ENCODE data around the gene HMGB1. TPM values are rescaled to one million over a fixed set of nuclear protein-coding genes. Genes with fewer than 3 reads are reported as not detected.

HMGB1 gene
- 521 and 556 TPM in 2 replicates for polyA plus RNA-seq (2013)

- Histone ChIP-seq H3K14ac (ENCODE audit: low read length) (peak within 1 kb of the TSS; percentile 98), H4K91ac (ENCODE audit: low read depth, low read length) (peak within 1 kb of the TSS; percentile 94)
Observed at GRCh38 chr13:30465593-30466357, at the start of gene HMGB1. Gene HMGB1 (minus strand): TSS chr13:30465936. CDS start chr13:30463680, 2,256 bp downstream.

DNA sequence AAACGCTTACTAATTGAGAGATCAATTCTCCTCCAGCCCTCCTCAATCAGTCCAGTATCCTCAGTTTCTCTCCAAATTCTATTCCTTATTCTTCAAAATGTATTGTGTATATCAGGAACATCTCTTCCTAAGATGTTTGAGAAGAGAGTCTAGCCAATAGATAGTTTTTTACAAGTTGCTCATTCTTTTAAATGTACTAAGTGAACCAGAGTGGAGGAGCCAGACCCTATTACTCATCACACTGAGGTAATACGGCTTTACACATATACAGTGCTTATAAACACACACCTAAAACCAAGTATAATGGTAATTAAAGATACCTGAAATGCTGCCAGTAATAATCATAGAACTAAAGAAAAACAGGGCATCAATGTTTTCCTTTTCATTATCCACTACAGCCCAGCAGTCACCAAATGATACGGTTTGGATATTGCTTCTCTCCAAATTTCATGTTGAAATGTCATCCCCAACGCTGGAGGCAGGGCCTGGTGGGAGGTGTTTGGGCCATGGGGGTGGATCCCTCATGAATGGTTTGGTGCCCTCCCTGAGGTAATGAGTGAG, 45.2 kb upstream of the HMGB1 start:
- H2BK12ac ChIP-seq (ENCODE audit: low read length), result no peak overlapping the region
- no peaks in the 10 kb centered on the region for H3K36me3 ChIP-seq (ENCODE audit: control insufficient read depth in 1 of 2, insufficient read depth in 2 of 2, low read length in 2 of 2)
- H4K8ac ChIP-seq (ENCODE audit: low read depth, low read length), result no peak overlapping the region
- no peaks in the 10 kb centered on the region for H3K9me3 ChIP-seq (ENCODE audit: insufficient read depth, low read depth, low read length)
- H4K12ac ChIP-seq (ENCODE audit: low read depth, low read length), result no peak overlapping the region
- H3K79me1 ChIP-seq (ENCODE audit: low read length), result no peaks in the 10 kb centered on the region
- H3K9ac ChIP-seq (ENCODE audit: low read length), result no peak overlapping the region
- no peaks in the 10 kb centered on the region for H3K27me3 ChIP-seq (ENCODE audit: insufficient read depth, low read length)
- no peak overlapping the region for H3K27ac ChIP-seq (ENCODE audit: low read depth, low read length)
- no peak for DNase-seq
- no peak overlapping the region for H3K18ac ChIP-seq (ENCODE audit: low read length)
- H4K91ac ChIP-seq (ENCODE audit: low read depth, low read length), result no peak overlapping the region
- H3K4me2 ChIP-seq (ENCODE audit: low read length), result no peak overlapping the region
- H3K4me3 ChIP-seq (ENCODE audit: low read depth, low read length), result no peak overlapping the region
- H2BK120ac ChIP-seq (ENCODE audit: insufficient read depth, low read length, poor library complexity), result no peak overlapping the region
- no peaks in the 10 kb centered on the region for H3K79me2 ChIP-seq (ENCODE audit: control insufficient read depth, insufficient read depth, low read length, poor library complexity)
- no peak overlapping the region for H3K14ac ChIP-seq (ENCODE audit: low read length)
- H3K4ac ChIP-seq (ENCODE audit: low read depth, low read length), result no peak overlapping the region
- H2AK5ac ChIP-seq (ENCODE audit: low read length), result no peak overlapping the region
- H3K23ac ChIP-seq (ENCODE audit: low read length), result no peak overlapping the region
- H2AFZ ChIP-seq (ENCODE audit: insufficient read depth, low read length, poor library complexity), result no peak overlapping the region
- H3K4me1 ChIP-seq (ENCODE audit: control insufficient read depth in 1 of 2, insufficient read depth in 2 of 2, low read length in 2 of 2), result no peaks in the 10 kb centered on the region
- H2BK5ac ChIP-seq (ENCODE audit: low read depth, low read length, poor library complexity), result no peak overlapping the region
- WGBS (ENCODE audit: extremely low coverage, insufficient coverage, insufficient read length), result no CpG with 5 or more reads among the region's 4 CpGs

More at GRCh38 chr13:30465593-30466357, at the start of gene HMGB1:
- peak within 1 kb of the TSS; percentile 91 for H4K12ac ChIP-seq (ENCODE audit: low read depth, low read length)
- H2AK5ac ChIP-seq (ENCODE audit: low read length), result peak within 1 kb of the TSS; percentile 64
- no CpG with 5 or more reads among the region's 57 CpGs for WGBS (ENCODE audit: extremely low coverage, insufficient coverage, insufficient read length)
- DNase-seq, result peak; percentile 99 to 100
- no peak within 1 kb of the TSS for H3K23ac ChIP-seq (ENCODE audit: low read length)
- H3K4me1 ChIP-seq (ENCODE audit: control insufficient read depth in 1 of 2, insufficient read depth in 2 of 2, low read length in 2 of 2), result peaks cover 0 to 3% of the 10 kb centered on the region in 2 experiments
- peak within 1 kb of the TSS; percentile 93 for H3K4me2 ChIP-seq (ENCODE audit: low read length)
- H3K4ac ChIP-seq (ENCODE audit: low read depth, low read length), result peak within 1 kb of the TSS; percentile 90
- H2BK12ac ChIP-seq (ENCODE audit: low read length), result no peak within 1 kb of the TSS
- H3K9me3 ChIP-seq (ENCODE audit: insufficient read depth, low read depth, low read length), result no peaks in the 10 kb centered on the region
- peak within 1 kb of the TSS; percentile 88 for H4K8ac ChIP-seq (ENCODE audit: low read depth, low read length)
- H3K36me3 ChIP-seq (ENCODE audit: control insufficient read depth in 1 of 2, insufficient read depth in 2 of 2, low read length in 2 of 2), result peaks cover 0 to 5% of the 10 kb centered on the region in 2 experiments
- peak within 1 kb of the TSS; percentile 99 for H2BK5ac ChIP-seq (ENCODE audit: low read depth, low read length, poor library complexity)
- peak within 1 kb of the TSS; percentile 96 for H3K4me3 ChIP-seq (ENCODE audit: low read depth, low read length)
- H2BK120ac ChIP-seq (ENCODE audit: insufficient read depth, low read length, poor library complexity), result peak within 1 kb of the TSS; percentile 93
- no peaks in the 10 kb centered on the region for H3K27me3 ChIP-seq (ENCODE audit: insufficient read depth, low read length)
- H3K27ac ChIP-seq (ENCODE audit: low read depth, low read length), result peak within 1 kb of the TSS; percentile 99
- peaks cover 13% of the 10 kb centered on the region for H3K79me1 ChIP-seq (ENCODE audit: low read length)
- peaks cover 12% of the 10 kb centered on the region for H3K79me2 ChIP-seq (ENCODE audit: control insufficient read depth, insufficient read depth, low read length, poor library complexity)
- H3K18ac ChIP-seq (ENCODE audit: low read length), result peak within 1 kb of the TSS; percentile 91
- peak within 1 kb of the TSS; percentile 35 for H2AFZ ChIP-seq (ENCODE audit: insufficient read depth, low read length, poor library complexity)
- H3K9ac ChIP-seq (ENCODE audit: low read length), result peak within 1 kb of the TSS; percentile 100

DNA sequence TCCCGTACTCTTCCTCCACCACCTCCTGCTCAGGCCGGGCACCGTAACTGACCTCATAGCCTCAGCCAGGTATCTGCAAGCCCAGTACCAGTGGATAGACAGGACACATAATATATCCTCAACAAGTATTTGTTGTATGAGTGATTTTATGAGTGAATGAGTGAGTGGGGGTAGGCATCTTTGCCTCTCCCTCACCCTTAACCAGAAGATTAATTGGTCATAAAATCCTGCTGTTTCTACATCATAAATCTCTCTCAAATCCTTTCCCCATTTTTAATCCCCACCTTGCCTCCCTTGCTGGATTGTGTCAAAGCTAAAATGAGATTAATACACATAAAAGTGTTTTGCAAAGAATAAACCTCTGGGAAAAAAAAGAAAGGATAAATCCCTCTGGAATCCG, 44.4 kb upstream of the HMGB1 start:
- H3K9ac ChIP-seq (ENCODE audit: low read length), result no peak overlapping the region
- no CpG with 5 or more reads among the region's 4 CpGs for WGBS (ENCODE audit: extremely low coverage, insufficient coverage, insufficient read length)
- H3K14ac ChIP-seq (ENCODE audit: low read length), result no peak overlapping the region
- no peak overlapping the region for H3K23ac ChIP-seq (ENCODE audit: low read length)
- H3K4me2 ChIP-seq (ENCODE audit: low read length), result no peak overlapping the region
- H2BK5ac ChIP-seq (ENCODE audit: low read depth, low read length, poor library complexity), result no peak overlapping the region
- no peak overlapping the region for H3K4ac ChIP-seq (ENCODE audit: low read depth, low read length)
- no peak overlapping the region for H4K91ac ChIP-seq (ENCODE audit: low read depth, low read length)
- DNase-seq, result no peak
- no peak overlapping the region for H3K27ac ChIP-seq (ENCODE audit: low read depth, low read length)
- no peak overlapping the region for H3K18ac ChIP-seq (ENCODE audit: low read length)
- no peak overlapping the region for H4K12ac ChIP-seq (ENCODE audit: low read depth, low read length)
- no peak overlapping the region for H3K4me3 ChIP-seq (ENCODE audit: low read depth, low read length)
- no peak overlapping the region for H2BK120ac ChIP-seq (ENCODE audit: insufficient read depth, low read length, poor library complexity)
- H3K79me2 ChIP-seq (ENCODE audit: control insufficient read depth, insufficient read depth, low read length, poor library complexity), result no peaks in the 10 kb centered on the region
- no peaks in the 10 kb centered on the region for H3K27me3 ChIP-seq (ENCODE audit: insufficient read depth, low read length)
- no peaks in the 10 kb centered on the region for H3K4me1 ChIP-seq (ENCODE audit: control insufficient read depth in 1 of 2, insufficient read depth in 2 of 2, low read length in 2 of 2)
- no peak overlapping the region for H2BK12ac ChIP-seq (ENCODE audit: low read length)
- no peaks in the 10 kb centered on the region for H3K79me1 ChIP-seq (ENCODE audit: low read length)
- no peak overlapping the region for H2AK5ac ChIP-seq (ENCODE audit: low read length)
- no peak overlapping the region for H4K8ac ChIP-seq (ENCODE audit: low read depth, low read length)
- H2AFZ ChIP-seq (ENCODE audit: insufficient read depth, low read length, poor library complexity), result no peak overlapping the region
- H3K9me3 ChIP-seq (ENCODE audit: insufficient read depth, low read depth, low read length), result no peaks in the 10 kb centered on the region
- H3K36me3 ChIP-seq (ENCODE audit: control insufficient read depth in 1 of 2, insufficient read depth in 2 of 2, low read length in 2 of 2), result no peaks in the 10 kb centered on the region

GRCh38 chr13:30509254-30510050, 43.7 kb upstream of the HMGB1 start:
- Histone ChIP-seq H3K14ac (ENCODE audit: low read length) (no peak overlapping the region), H3K9me3 (ENCODE audit: insufficient read depth, low read depth, low read length) (no peaks in the 10 kb centered on the region), H3K4me2 (ENCODE audit: low read length) (no peak overlapping the region), H4K12ac (ENCODE audit: low read depth, low read length) (no peak overlapping the region), H2AK5ac (ENCODE audit: low read length) (no peak overlapping the region), H4K8ac (ENCODE audit: low read depth, low read length) (no peak overlapping the region), H3K4ac (ENCODE audit: low read depth, low read length) (no peak overlapping the region), H3K79me2 (ENCODE audit: control insufficient read depth, insufficient read depth, low read length, poor library complexity) (no peaks in the 10 kb centered on the region), H3K4me1 (ENCODE audit: control insufficient read depth in 1 of 2, insufficient read depth in 2 of 2, low read length in 2 of 2) (no peaks in the 10 kb centered on the region), H3K9ac (ENCODE audit: low read length) (no peak overlapping the region), H3K4me3 (ENCODE audit: low read depth, low read length) (no peak overlapping the region), H3K27me3 (ENCODE audit: insufficient read depth, low read length) (no peaks in the 10 kb centered on the region), H4K91ac (ENCODE audit: low read depth, low read length) (no peak overlapping the region), H3K27ac (ENCODE audit: low read depth, low read length) (no peak overlapping the region), H2BK5ac (ENCODE audit: low read depth, low read length, poor library complexity) (no peak overlapping the region), H2BK120ac (ENCODE audit: insufficient read depth, low read length, poor library complexity) (no peak overlapping the region), H3K79me1 (ENCODE audit: low read length) (no peaks in the 10 kb centered on the region), H3K23ac (ENCODE audit: low read length) (no peak overlapping the region), H2BK12ac (ENCODE audit: low read length) (no peak overlapping the region), H2AFZ (ENCODE audit: insufficient read depth, low read length, poor library complexity) (no peak overlapping the region), H3K18ac (ENCODE audit: low read length) (no peak overlapping the region), H3K36me3 (ENCODE audit: control insufficient read depth in 1 of 2, insufficient read depth in 2 of 2, low read length in 2 of 2) (no peaks in the 10 kb centered on the region)
- DNase-seq, result peak in 1 of 2 donors; percentile 25
- WGBS (ENCODE audit: extremely low coverage, insufficient coverage, insufficient read length), result no CpG with 5 or more reads among the region's 9 CpGs
